Activated CD4-positive, alpha-beta T cell treated with anti-CD3 and anti-CD28 coated beads, Interleukin-2, Interleukin-4, amounts not matched to agents 100 ng/mL and 50 ng/mL, durations not matched to agents 16 hours and 8 hours (primary cell): ENCODE results near the gene MPHOSPH10.
A peak's percentile ranks its signal among the peaks of the same experiment; 100 is the strongest.
"Not testable (repeated sequence)": the region's sequence is repeated elsewhere in the genome, so short reads cannot be mapped to it uniquely, and the experiment has no call there.

ENCODE experiments used
- DNase-seq: peaks from one replicate; pipeline ENCODE4 v3.0.0-alpha.2; 2020; ENCODE audit warnings: low spot score

Gene MPHOSPH10

GRCh38 chr2:71122387-71123298, 7.8 kb upstream of the MPHOSPH10 start:
- no peak for DNase-seq

- DNase-seq, result no peak
These were observed 4.7 kb upstream of the MPHOSPH10 start for GRCh38 chr2:71125506-71126294.

- DNase-seq, result no peak
These were observed 3.5 kb upstream of the MPHOSPH10 start for GRCh38 chr2:71126957-71127356.

GRCh38 chr2:71129114-71129901, 1.1 kb upstream of the MPHOSPH10 start:
- DNase-seq, result no peak

DNA sequence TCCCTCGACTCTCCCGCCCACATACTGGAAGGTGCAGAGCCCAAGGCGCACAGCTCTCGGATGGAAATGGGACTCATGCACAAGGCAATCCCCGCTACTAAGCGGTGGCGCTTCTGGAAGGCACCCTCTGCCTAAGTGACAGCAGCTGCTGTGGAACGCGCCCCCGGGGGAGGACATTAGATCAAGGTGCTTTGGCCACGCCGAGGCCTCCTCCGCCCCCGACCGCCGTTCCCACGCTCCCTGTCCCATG, 607 bp upstream of the MPHOSPH10 start:
- DNase-seq, result no peak

DNA sequence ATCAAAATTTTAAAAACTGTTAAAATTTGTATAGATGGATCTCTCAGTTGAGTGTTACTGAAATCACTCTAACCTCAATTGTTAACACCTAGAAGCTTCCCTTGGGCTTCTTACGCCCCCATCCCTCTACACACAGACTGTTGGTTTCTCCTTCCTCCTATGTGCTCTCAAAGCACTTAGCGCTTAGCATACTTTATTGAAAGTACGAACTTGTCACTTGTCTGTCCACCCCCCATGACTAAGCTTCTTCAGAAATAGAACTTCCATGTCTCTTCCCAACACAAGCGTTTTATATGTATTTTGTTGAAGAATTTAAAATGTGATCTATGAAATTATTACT, 441 bp downstream of the MPHOSPH10 start:
- peak; percentile 17 for DNase-seq

- DNase-seq, result not testable (repeated sequence)
These were observed 1.1 kb downstream of the MPHOSPH10 start for GRCh38 chr2:71131387-71132166.

DNA sequence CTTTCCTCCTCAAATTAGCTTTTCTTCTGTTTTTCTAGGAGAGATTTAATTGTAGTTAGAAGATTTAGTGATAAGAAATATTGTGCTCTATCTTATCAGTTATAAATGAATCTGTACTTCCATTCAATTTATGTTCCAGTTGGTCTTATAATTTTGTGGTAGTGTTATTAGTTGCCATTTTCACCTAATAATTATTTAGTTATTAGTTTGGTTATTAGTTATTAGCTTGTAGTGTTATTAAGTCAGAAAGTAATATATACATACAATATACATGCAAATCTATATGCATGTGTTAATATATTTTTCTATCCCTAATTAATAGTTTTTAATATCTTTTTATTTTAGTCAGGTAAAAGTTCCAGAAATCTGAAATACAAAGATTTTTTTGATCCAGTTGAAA, 3.2 kb downstream of the MPHOSPH10 start:
- DNase-seq, result no peak

- no peak for DNase-seq
These were observed 5.7 kb downstream of the MPHOSPH10 start for GRCh38 chr2:71136174-71136573.

DNA sequence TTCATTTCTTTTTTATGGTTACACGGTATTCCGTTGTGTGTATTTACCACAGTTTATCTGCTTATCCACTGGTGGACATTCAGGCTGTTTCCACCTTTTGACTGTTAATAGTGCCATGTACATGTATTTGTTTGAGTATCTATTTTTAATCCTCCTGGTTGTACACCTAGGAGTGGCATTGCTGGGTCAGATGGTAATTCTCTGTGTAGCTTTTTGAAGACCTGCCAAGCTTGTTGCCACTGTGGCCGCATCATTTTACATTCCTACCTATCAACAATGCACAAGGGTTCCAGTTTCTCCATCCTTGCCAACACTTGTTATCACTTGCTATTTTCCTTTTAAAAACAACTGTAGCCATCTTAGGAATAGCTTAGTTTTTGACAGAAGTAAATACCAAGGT, 13.3 kb downstream of the MPHOSPH10 start:
- DNase-seq, result no peak

GRCh38 chr2:71148506-71149063, 18.2 kb downstream of the MPHOSPH10 start:
- no peak for DNase-seq

- no peak for DNase-seq
These were observed 19.8 kb downstream of the MPHOSPH10 start for GRCh38 chr2:71150082-71150816.

DNA sequence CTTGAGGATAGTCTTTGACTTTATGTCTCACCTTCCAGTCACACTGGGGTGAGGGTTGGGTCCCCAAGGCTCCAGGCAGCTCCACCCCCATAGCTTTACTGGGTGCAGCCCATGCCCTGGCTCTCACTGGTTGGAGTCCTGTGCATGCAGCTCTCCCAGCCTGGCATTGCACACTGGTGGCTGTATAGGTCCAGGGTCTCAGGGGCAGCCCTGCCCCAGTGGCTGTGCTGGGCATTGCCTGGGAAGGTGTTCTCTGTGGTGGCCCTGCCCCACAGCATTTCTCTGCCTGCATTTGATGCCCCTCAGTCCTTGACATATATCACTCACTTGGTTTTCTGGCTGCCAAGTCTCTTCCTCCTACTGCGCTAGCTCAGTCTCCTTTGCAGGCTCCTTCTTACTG, 21.2 kb downstream of the MPHOSPH10 start:
- no peak for DNase-seq

DNA sequence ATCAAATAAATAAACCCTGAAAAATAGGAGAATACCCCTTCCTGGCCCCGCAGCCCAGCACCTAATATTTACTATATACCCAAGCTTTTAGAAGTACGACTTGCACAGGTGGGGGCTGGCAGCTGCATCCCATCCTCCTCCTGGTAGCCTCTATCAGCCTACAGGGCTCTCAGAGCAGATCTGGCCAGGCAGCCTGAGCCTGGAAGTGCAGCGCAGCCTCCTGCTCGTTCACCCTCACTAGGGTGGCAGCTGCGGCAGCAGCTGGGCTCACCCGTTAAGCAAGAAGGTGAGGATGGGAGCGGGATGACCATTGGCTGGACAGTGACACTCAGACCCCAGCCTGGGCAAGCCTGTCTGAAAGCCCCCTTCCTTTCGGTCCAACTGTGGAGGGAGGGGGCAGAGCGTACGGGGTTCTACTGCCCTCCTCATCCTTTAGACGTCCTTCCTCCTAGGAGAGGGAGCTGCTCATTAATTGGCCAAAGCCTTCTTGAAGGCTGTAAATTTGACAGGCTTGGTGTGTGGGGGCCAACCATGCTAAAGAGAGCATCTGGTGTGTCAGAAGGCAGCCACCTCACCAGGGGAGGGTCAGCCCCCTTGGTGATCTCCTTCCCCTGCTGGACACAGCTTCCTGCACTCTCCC, 23.3 kb downstream of the MPHOSPH10 start:
- no peak for DNase-seq

GRCh38 chr2:71154279-71154678, 23.8 kb downstream of the MPHOSPH10 start:
- DNase-seq, result no peak

- peak; percentile 24 for DNase-seq
These were observed 24.4 kb downstream of the MPHOSPH10 start for GRCh38 chr2:71154798-71155197.

DNA sequence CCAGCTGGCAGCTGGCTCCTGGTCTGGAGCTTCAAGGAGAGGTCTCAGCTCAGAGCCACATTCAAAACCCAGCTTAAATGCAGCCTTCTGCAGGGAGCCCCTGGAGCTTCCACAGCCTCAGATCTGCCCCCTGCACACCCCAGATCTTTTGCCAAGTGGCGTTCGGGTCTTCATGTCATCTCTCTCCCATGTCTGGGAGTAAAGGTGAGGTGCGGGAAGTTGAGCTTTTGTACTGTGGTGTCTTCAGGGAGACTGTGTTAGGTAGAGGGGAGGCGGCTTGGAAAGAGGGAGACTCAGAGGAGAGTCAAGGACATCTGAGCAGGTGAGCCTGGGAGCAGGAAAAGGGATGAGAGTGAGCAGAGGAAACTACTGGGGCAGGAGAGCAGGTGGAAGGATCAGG, 25.4 kb downstream of the MPHOSPH10 start:
- no peak for DNase-seq

GRCh38 chr2:71156573-71156972, 26.1 kb downstream of the MPHOSPH10 start:
- DNase-seq, result no peak

- DNase-seq, result peak; percentile 62
These were observed 26.8 kb downstream of the MPHOSPH10 start for GRCh38 chr2:71157124-71157793.

GRCh38 chr2:71166812-71167211, 36.4 kb downstream of the MPHOSPH10 start:
- DNase-seq, result no peak
